GM23338 (cell line): ENCODE measurements around the gene NT5M. TPM values are rescaled to one million over a fixed set of nuclear protein-coding genes. Genes with fewer than 3 reads are reported as not detected.

Experiments
- ATAC-seq: fragments of 200-7000 bp; cut with Tn5 transposase; 3 replicates; pipeline ENCODE4 v1.9.1; 2020
- DNase-seq: peaks from one replicate; pipeline ENCODE4 v3.0.0-alpha.2; 2015; ENCODE audit warnings: low spot score
- H2AFZ ChIP-seq: fragments of 200-600 bp; sonication (generic); 2 replicates; pipeline ENCODE4 v1.8.0; 2016; ENCODE audit warnings: antibody characterized with exemption, mild to moderate bottlenecking, moderate library complexity
- H3F3A ChIP-seq: fragments of 200-600 bp; sonication (generic); replicated peaks from 2 replicates; pipeline ENCODE4 v1.8.0; 2017; ENCODE audit warnings: antibody characterized with exemption, mixed run types, low read depth
- H3K27ac ChIP-seq: fragments of 200-600 bp; sonication (generic); 2 replicates; pipeline ENCODE4 v1.6.1; 2016; ENCODE audit warnings: low read depth
- H3K27me3 ChIP-seq: fragments of 200-600 bp; sonication (generic); 2 replicates; pipeline ENCODE4 v1.8.0; 2016; ENCODE audit warnings: mild to moderate bottlenecking, mixed run types, moderate library complexity; ENCODE audit not compliant: insufficient read depth
- H3K36me3 ChIP-seq: fragments of 200-600 bp; sonication (generic); 2 replicates; pipeline ENCODE4 v1.8.0; 2016; ENCODE audit warnings: mild to moderate bottlenecking; ENCODE audit not compliant: insufficient read depth
- H3K4me1 ChIP-seq: fragments of 200-600 bp; sonication (generic); 2 replicates; pipeline ENCODE4 v1.8.0; 2016; ENCODE audit warnings: mild to moderate bottlenecking, moderate library complexity; ENCODE audit not compliant: insufficient read depth
- H3K4me2 ChIP-seq: fragments of 200-600 bp; sonication (generic); 2 replicates; pipeline ENCODE4 v1.7.1; 2017; ENCODE audit warnings: mixed run types
- H3K4me3 ChIP-seq: fragments of 200-600 bp; sonication (generic); 2 replicates; pipeline ENCODE4 v1.6.1; 2016; ENCODE audit warnings: mixed run types
- H3K79me2 ChIP-seq: fragments of 200-600 bp; sonication (generic); replicated peaks from 2 replicates; pipeline ENCODE4 v1.8.0; 2017; ENCODE audit warnings: mild to moderate bottlenecking; ENCODE audit not compliant: insufficient read depth
- H3K9me2 ChIP-seq: fragments of 200-600 bp; sonication (generic); 2 replicates; pipeline ENCODE4 v1.8.0; 2017; ENCODE audit not compliant: insufficient read depth
- H4K20me1 ChIP-seq: fragments of 200-600 bp; sonication (generic); replicated peaks from 2 replicates; pipeline ENCODE4 v1.8.0; 2017; ENCODE audit warnings: mild to moderate bottlenecking; ENCODE audit not compliant: insufficient read depth
- H3K27ac Mint-ChIP-seq: 2 replicates; pipeline ENCODE4 v1.8.0; 2020; ENCODE audit warnings: inconsistent platforms, mild to moderate bottlenecking, moderate library complexity, mixed read lengths
- H3K27me3 Mint-ChIP-seq: 3 replicates; pipeline ENCODE4 v1.8.0; 2022; ENCODE audit warnings: low read depth, mild to moderate bottlenecking, moderate library complexity, mixed read lengths, inconsistent platforms; ENCODE audit not compliant: insufficient read depth, poor library complexity
- H3K36me3 Mint-ChIP-seq: 3 replicates; pipeline ENCODE4 v1.8.0; 2021; ENCODE audit warnings: low read depth, mild to moderate bottlenecking, inconsistent platforms, moderate library complexity, mixed read lengths
- H3K4me1 Mint-ChIP-seq: 3 replicates; pipeline ENCODE4 v1.8.0; 2020; ENCODE audit warnings: mild to moderate bottlenecking, inconsistent platforms, mixed read lengths
- H3K4me3 Mint-ChIP-seq: 3 replicates; pipeline ENCODE4 v1.8.0; 2021; ENCODE audit warnings: moderate library complexity, mild to moderate bottlenecking, inconsistent platforms, mixed read lengths
- H3K9me3 Mint-ChIP-seq: 3 replicates; pipeline ENCODE4 v1.8.0; 2020; ENCODE audit warnings: moderate library complexity, mild to moderate bottlenecking, inconsistent platforms, mixed read lengths
- CREB1 ChIP-seq: fragments of 250-450 bp; sonication (Bioruptor Pico); IDR thresholded peaks from 2 replicates; pipeline ENCODE4 v1.5.0; 2020; ENCODE audit warnings: low read depth, mild to moderate bottlenecking, moderate library complexity
- CTCF ChIP-seq, 2 experiments: fragments of 200-600 bp in 1 of 2; sonication (generic) in 1 of 2; conservative IDR thresholded peaks; 2 replicates each; pipeline versions ENCODE4 v1.5.1 to v1.6.1; 2016 to 2017; ENCODE audit warnings: antibody characterized with exemption in 2 of 2, low read depth in 2 of 2, mild to moderate bottlenecking in 2 of 2, moderate library complexity in 1 of 2
- EZH2 ChIP-seq: fragments of 200-600 bp; sonication (generic); IDR thresholded peaks from one replicate; pipeline ENCODE4 v1.8.0; 2017; ENCODE audit warnings: antibody characterized with exemption, mild to moderate bottlenecking, low read depth; ENCODE audit not compliant: unreplicated experiment
- EZH2phosphoT487 ChIP-seq: fragments of 200-600 bp; sonication (generic); IDR thresholded peaks from one replicate; pipeline ENCODE4 v1.8.1; 2018; ENCODE audit warnings: antibody characterized with exemption; ENCODE audit not compliant: unreplicated experiment
- NANOG ChIP-seq: IDR thresholded peaks from 2 replicates; pipeline ENCODE4 v1.6.1; 2016; ENCODE audit warnings: antibody characterized with exemption, borderline replicate concordance
- POLR2AphosphoS5 ChIP-seq: IDR thresholded peaks from 2 replicates; pipeline ENCODE4 v1.6.1; 2016; ENCODE audit warnings: antibody characterized with exemption, low read depth
- REST ChIP-seq: IDR thresholded peaks from one replicate; pipeline ENCODE4 v1.6.1; 2018; ENCODE audit warnings: antibody characterized with exemption; ENCODE audit not compliant: unreplicated experiment
- STAT1 ChIP-seq: IDR thresholded peaks from one replicate; pipeline ENCODE4 v1.6.1; 2016; ENCODE audit warnings: antibody characterized with exemption; ENCODE audit not compliant: unreplicated experiment
- ZNF331 ChIP-seq: fragments of 250-450 bp; sonication (Bioruptor Pico); IDR thresholded peaks from 2 replicates; pipeline ENCODE4 v1.5.0; 2020; ENCODE audit warnings: low read depth, mild to moderate bottlenecking, moderate library complexity
- polyA plus RNA-seq: library from polyadenylated mRNA; unstranded; fragments of >200 nt; fragmentation: Nextera tagmentation; extraction: Ambion mirVana; gene quantifications from 2 replicates; pipeline ENCODE4 v1.2.1, GENCODE V29; 2016
- total RNA-seq: library from RNA; depleted of rRNA; stranded (reverse); fragments of >200 nt; shearing (Covaris generic); gene quantifications from 2 replicates; pipeline ENCODE4 v1.2.3, GENCODE V29; 2014
- TF ChIP-seq, protein P1 (sequence below): fragments of 250-450 bp; sonication (Bioruptor Pico); IDR thresholded peaks from 2 replicates; pipeline ENCODE4 v1.5.0; 2020; ENCODE audit warnings: mild to moderate bottlenecking, moderate library complexity

Gene NT5M
- total and polyA plus RNA-seq, 2 experiments from 2014 or later = 6.0 to 10.6 TPM

- no peak for ATAC-seq
- no peaks in the 10 kb centered on the region for H3K36me3 ChIP-seq
- H3K4me2 ChIP-seq = no peak overlapping the region
- no peaks in the 10 kb centered on the region for H3K79me2 ChIP-seq
- H3K27me3 ChIP-seq = no peaks in the 10 kb centered on the region
- H3K4me3 ChIP-seq = no peak overlapping the region
- TF ChIP-seq ZNF331 (CRISPR knock-in tag) = no peak
- TF ChIP-seq POLR2AphosphoS5 = no peak
- no peak for TF ChIP-seq STAT1
- no peak for TF ChIP-seq NANOG
- TF ChIP-seq EZH2phosphoT487 = no peak
- no peak for TF ChIP-seq CTCF (conservative IDR thresholded peaks at IDR 0.05; ENCODE audit: low read depth in 2 of 2)
- TF ChIP-seq CREB1 = no peak
- Mint-ChIP-seq H3K9me3 (no peaks in the 10 kb centered on the region), H3K4me3 (no peak overlapping the region), H3K4me1 (peaks cover 1% of the 10 kb centered on the region), H3K27ac (no peak overlapping the region), H3K36me3 (no peaks in the 10 kb centered on the region; the same call in 2 of the 3 replicates), H3K27me3 (peaks cover 6% of the 10 kb centered on the region)
- no peaks in the 10 kb centered on the region for H3K9me2 ChIP-seq
- DNase-seq = no peak
- no peak overlapping the region for H3K27ac ChIP-seq
- H2AFZ ChIP-seq = no peak overlapping the region
- H3F3A ChIP-seq = no peaks in the 10 kb centered on the region
- H3K4me1 ChIP-seq = 0 out of 2 replicates have a peak, but pooled peaks cover 3% of the 10 kb centered on the region
- H4K20me1 ChIP-seq = no peaks in the 10 kb centered on the region
Observed at GRCh38 chr17:17345294-17345597, 42.1 kb downstream of the NT5M start.

DNA sequence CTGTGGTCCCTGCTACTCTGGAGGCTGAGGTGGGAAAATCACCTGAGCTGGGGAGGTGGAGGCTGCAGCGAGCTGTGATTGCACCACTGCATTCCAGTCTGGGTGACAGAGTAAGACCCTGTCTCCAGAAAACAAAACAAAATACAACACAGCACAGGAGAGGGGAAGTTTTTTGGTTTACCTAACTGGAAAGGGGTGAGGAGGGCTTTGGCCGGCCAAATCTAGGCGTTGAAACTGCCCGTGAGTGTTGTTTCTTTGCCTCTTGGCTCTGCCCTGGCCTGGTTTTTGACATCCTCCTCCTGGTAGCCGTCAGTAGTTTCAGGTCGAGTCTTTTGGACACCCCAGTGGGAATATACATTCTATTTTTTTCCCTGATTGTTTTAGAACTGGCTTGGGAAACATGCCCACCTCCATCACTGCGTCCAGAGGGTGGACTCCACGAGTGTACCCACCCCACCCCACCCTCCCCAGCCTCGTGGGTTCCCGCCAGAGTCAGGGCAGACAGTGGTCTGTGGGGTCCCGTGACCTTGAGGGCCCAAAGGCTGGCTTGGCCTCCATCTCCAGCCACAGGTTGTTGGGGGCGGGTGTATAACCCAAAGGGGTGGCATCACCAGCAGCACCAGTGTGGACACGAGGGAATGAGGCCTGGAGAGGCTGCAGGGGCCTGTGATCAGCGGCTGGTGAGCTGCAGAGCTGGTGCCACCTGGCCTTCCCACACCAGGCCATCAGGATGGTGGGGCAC lies 42.7 kb downstream of the NT5M start:
- Histone ChIP-seq H3K36me3 (no peaks in the 10 kb centered on the region), H4K20me1 (no peaks in the 10 kb centered on the region), H3K27me3 (no peaks in the 10 kb centered on the region), H3K4me1 (0 out of 2 replicates have a peak, but pooled peaks cover 5% of the 10 kb centered on the region), H3K79me2 (no peaks in the 10 kb centered on the region), H3K9me2 (no peaks in the 10 kb centered on the region), H3F3A (no peaks in the 10 kb centered on the region), H2AFZ (no peak overlapping the region), H3K4me3 (no peak overlapping the region), H3K4me2 (no peak overlapping the region), H3K27ac (no peak overlapping the region)
- H3K4me3 Mint-ChIP-seq = no peak overlapping the region
- no peaks in the 10 kb centered on the region for H3K9me3 Mint-ChIP-seq
- DNase-seq = no peak
- peaks cover 4% of the 10 kb centered on the region for H3K4me1 Mint-ChIP-seq
- ATAC-seq = no peak
- peaks cover 8% of the 10 kb centered on the region for H3K27me3 Mint-ChIP-seq
- no peak overlapping the region for H3K27ac Mint-ChIP-seq
- H3K36me3 Mint-ChIP-seq = no peaks in the 10 kb centered on the region; the same call in 2 of the 3 replicates
- TF ChIP-seq STAT1 = no peak
- no peak for TF ChIP-seq CREB1
- TF ChIP-seq, protein P1, sequence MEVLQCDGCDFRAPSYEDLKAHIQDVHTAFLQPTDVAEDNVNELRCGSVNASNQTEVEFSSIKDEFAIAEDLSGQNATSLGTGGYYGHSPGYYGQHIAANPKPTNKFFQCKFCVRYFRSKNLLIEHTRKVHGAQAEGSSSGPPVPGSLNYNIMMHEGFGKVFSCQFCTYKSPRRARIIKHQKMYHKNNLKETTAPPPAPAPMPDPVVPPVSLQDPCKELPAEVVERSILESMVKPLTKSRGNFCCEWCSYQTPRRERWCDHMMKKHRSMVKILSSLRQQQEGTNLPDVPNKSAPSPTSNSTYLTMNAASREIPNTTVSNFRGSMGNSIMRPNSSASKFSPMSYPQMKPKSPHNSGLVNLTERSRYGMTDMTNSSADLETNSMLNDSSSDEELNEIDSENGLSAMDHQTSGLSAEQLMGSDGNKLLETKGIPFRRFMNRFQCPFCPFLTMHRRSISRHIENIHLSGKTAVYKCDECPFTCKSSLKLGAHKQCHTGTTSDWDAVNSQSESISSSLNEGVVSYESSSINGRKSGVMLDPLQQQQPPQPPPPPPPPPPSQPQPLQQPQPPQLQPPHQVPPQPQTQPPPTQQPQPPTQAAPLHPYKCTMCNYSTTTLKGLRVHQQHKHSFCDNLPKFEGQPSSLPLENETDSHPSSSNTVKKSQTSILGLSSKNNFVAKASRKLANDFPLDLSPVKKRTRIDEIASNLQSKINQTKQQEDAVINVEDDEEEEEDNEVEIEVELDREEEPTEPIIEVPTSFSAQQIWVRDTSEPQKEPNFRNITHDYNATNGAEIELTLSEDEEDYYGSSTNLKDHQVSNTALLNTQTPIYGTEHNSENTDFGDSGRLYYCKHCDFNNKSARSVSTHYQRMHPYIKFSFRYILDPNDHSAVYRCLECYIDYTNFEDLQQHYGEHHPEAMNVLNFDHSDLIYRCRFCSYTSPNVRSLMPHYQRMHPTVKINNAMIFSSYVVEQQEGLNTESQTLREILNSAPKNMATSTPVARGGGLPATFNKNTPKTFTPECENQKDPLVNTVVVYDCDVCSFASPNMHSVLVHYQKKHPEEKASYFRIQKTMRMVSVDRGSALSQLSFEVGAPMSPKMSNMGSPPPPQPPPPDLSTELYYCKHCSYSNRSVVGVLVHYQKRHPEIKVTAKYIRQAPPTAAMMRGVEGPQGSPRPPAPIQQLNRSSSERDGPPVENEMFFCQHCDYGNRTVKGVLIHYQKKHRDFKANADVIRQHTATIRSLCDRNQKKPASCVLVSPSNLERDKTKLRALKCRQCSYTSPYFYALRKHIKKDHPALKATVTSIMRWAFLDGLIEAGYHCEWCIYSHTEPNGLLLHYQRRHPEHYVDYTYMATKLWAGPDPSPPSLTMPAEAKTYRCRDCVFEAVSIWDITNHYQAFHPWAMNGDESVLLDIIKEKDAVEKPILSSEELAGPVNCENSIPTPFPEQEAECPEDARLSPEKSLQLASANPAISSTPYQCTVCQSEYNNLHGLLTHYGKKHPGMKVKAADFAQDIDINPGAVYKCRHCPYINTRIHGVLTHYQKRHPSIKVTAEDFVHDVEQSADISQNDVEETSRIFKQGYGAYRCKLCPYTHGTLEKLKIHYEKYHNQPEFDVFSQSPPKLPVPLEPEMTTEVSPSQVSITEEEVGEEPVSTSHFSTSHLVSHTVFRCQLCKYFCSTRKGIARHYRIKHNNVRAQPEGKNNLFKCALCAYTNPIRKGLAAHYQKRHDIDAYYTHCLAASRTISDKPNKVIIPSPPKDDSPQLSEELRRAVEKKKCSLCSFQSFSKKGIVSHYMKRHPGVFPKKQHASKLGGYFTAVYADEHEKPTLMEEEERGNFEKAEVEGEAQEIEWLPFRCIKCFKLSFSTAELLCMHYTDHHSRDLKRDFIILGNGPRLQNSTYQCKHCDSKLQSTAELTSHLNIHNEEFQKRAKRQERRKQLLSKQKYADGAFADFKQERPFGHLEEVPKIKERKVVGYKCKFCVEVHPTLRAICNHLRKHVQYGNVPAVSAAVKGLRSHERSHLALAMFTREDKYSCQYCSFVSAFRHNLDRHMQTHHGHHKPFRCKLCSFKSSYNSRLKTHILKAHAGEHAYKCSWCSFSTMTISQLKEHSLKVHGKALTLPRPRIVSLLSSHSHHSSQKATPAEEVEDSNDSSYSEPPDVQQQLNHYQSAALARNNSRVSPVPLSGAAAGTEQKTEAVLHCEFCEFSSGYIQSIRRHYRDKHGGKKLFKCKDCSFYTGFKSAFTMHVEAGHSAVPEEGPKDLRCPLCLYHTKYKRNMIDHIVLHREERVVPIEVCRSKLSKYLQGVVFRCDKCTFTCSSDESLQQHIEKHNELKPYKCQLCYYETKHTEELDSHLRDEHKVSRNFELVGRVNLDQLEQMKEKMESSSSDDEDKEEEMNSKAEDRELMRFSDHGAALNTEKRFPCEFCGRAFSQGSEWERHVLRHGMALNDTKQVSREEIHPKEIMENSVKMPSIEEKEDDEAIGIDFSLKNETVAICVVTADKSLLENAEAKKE (CRISPR knock-in tag) = no peak
- no peak for TF ChIP-seq REST
- TF ChIP-seq ZNF331 (CRISPR knock-in tag) = no peak
- no peak for TF ChIP-seq EZH2
